Common myeloid progenitor, CD34-positive (primary cell): ENCODE data around the gene SLC22A23.

Experiments
- CTCF ChIA-PET: fragments of 350-600 bp; sonication (Branson Sonifier 250); formaldehyde crosslinking; loops from one replicate; lab custom pipeline; 2021; ENCODE audit warnings: antibody characterized with exemption; lab: Charles Lee
- POLR2A ChIA-PET: fragments of 350-600 bp; sonication (Branson Sonifier 250); formaldehyde crosslinking; loops from one replicate; lab custom pipeline; 2021; ENCODE audit warnings: antibody characterized with exemption; lab: Charles Lee
- DNase-seq, 3 donors: peaks; one replicate each; pipeline versions ENCODE4 v3.0.0 to v3.0.0-alpha.2; 2013
- H3K27ac ChIP-seq, 2 experiments: 1 replicate in 1 of 2; 2 replicates in 1 of 2; pipeline ENCODE4 v1.7.0; 2013; ENCODE audit warnings: inconsistent platforms in 2 of 2, low read length in 2 of 2, mild to moderate bottlenecking in 2 of 2, low read depth in 1 of 2, moderate library complexity in 1 of 2; ENCODE audit not compliant: severe bottlenecking in 2 of 2, insufficient read depth in 1 of 2, poor library complexity in 1 of 2
- H3K27me3 ChIP-seq, 5 experiments: replicated peaks in 2 of 5; 1 replicate in 3 of 5; 2 replicates in 2 of 5; pipeline versions ENCODE4 v1.6.1 to v1.7.0; 2013; ENCODE audit warnings: low read length in 4 of 5, mild to moderate bottlenecking in 2 of 5, moderate library complexity in 2 of 5, inconsistent platforms in 1 of 5; ENCODE audit not compliant: insufficient read depth in 5 of 5, control insufficient read depth in 4 of 5
- H3K36me3 ChIP-seq, 4 experiments: 1 replicate in 2 of 4; 2 replicates in 2 of 4; pipeline versions ENCODE4 v1.6.1 to v1.7.0; 2013; ENCODE audit warnings: low read length in 3 of 4, control low read depth in 1 of 4, mild to moderate bottlenecking in 1 of 4; ENCODE audit not compliant: control insufficient read depth in 4 of 4, insufficient read depth in 4 of 4
- H3K4me1 ChIP-seq, 4 experiments: 1 replicate in 3 of 4; 2 replicates in 1 of 4; pipeline versions ENCODE4 v1.6.1 to v1.7.1; 2013; ENCODE audit warnings: low read length in 3 of 4, mild to moderate bottlenecking in 3 of 4, control low read depth in 1 of 4, inconsistent platforms in 1 of 4, moderate library complexity in 1 of 4; ENCODE audit not compliant: control insufficient read depth in 4 of 4, insufficient read depth in 4 of 4; ENCODE audit errors: control extremely low read depth in 1 of 4
- H3K4me3 ChIP-seq, 7 experiments: 1 replicate in 4 of 7; 2 replicates in 3 of 7; pipeline versions ENCODE4 v1.5.1 to v1.7.0; 2013; ENCODE audit warnings: mild to moderate bottlenecking in 7 of 7, low read length in 6 of 7, moderate library complexity in 6 of 7, inconsistent platforms in 2 of 7, low read depth in 2 of 7, control low read depth in 1 of 7; ENCODE audit not compliant: insufficient read depth in 4 of 7, control insufficient read depth in 1 of 7; ENCODE audit errors: extremely low read depth in 1 of 7
- H3K9me3 ChIP-seq, 5 experiments: 1 replicate in 4 of 5; 2 replicates in 1 of 5; pipeline versions ENCODE4 v1.6.1 to v1.7.1; 2013; ENCODE audit warnings: low read length in 4 of 5, mild to moderate bottlenecking in 2 of 5, inconsistent platforms in 1 of 5, low read depth in 1 of 5, moderate library complexity in 1 of 5; ENCODE audit not compliant: control insufficient read depth in 4 of 5, insufficient read depth in 2 of 5; ENCODE audit errors: control extremely low read depth in 1 of 5
- WGBS: methylation state at CpG from one replicate; pipeline ENCODE4 v1.1.5; 2013; ENCODE audit not compliant: insufficient coverage; 5-methylcytosine and 5-hydroxymethylcytosine counted together

Gene SLC22A23

DNA sequence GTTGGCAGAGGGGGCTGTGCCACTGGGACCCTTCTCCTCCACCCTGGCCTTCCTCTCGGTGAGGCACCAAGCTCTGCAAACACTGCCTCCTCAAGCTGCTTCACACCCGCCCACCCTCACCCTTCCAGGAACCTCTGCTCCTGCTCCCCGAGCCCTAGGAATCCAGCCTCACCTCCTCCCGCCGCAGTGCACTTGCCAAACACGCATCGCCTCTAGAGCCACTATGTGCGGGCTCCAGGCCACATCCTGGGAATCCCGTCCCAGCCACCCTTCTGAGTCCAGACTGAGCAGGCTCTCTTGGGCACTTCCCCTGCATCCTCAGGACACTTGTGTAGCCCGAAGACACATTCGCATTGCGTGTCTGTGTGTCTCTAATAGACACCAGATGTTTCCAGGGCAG is 179.6 kb downstream of the SLC22A23 start:
- Histone ChIP-seq H3K4me3 (no peak overlapping the region), H3K27me3 (no peaks in the 10 kb centered on the region), H3K36me3 (peaks cover 0 to 44% (median 11%) of the 10 kb centered on the region in 4 experiments), H3K27ac (no peak overlapping the region), H3K9me3 (no peaks in the 10 kb centered on the region), H3K4me1 (peaks cover 0 to 6% (median 0%) of the 10 kb centered on the region in 4 experiments)
- 96% methylated on average over 11 of the region's 12 CpGs for WGBS
- CTCF ChIA-PET = interaction anchor here (0.8 to 10.2 kb wide), 5 partner anchors 10 to 701 kb away, joined by 3 to 121 read pairs (median 4); partner anchors contain the start of gene PSMG4
- DNase-seq = no peak
- POLR2A ChIA-PET = no interaction called here

DNA sequence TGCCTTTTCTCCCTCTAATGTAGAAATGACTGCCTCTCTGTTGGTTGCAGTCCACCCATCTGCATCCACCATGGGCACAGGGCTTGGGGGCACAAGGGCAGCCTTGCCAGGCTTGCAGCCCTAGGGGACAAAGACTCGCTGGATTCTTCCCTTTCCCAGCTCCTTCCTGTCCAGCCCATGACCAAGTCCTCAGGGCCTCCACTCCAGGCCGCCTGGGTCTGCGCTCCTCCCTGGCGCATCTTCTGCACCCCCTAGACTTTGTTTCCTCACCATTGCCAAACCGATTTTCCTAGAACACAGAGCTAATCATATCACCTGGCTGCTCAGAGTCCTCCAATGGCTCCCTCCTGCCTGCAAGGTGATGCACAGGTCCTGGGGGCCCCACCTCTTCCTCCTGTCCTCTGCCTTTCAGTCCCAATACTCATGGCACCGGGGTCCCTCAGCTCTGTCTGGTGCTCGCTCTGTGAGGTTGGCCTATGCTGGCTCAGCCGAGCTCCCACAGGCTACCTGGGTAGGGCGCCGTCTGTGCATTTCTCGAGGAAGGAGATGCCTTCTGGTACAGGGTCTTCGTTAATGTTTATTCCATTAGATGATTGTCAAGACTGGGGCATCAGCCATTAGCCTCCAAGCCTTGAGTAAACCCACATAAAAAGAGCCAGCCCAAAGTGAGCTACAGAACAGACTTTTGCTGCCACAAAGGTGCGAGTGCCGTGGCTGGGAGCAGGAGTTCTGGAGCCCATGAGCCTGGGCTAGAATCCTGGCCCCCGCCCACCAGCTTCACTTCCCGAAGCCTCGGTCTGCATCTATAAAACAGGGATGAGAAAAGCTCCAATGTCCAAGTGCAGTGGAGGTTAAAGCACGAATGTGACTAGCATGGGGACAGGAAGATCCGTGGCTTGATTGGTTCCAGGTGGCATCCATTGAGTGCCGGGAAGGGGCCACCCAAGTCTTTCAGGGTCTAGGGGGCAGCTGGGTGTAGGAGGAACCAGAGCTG is 180.4 kb downstream of the SLC22A23 start:
- Histone ChIP-seq H3K27ac (no peak overlapping the region), H3K27me3 (no peaks in the 10 kb centered on the region), H3K4me3 (no peak overlapping the region), H3K36me3 (peaks cover 0 to 49% (median 17%) of the 10 kb centered on the region in 4 experiments), H3K9me3 (no peaks in the 10 kb centered on the region), H3K4me1 (no peaks in the 10 kb centered on the region)
- no peak for DNase-seq
- CTCF ChIA-PET = interaction anchor here (0.8 to 10.2 kb wide), 5 partner anchors 9 to 702 kb away, joined by 3 to 121 read pairs (median 4); partner anchors contain the start of gene PSMG4
- POLR2A ChIA-PET = no interaction called here
- 95% methylated on average over 19 of the region's 20 CpGs for WGBS

DNA sequence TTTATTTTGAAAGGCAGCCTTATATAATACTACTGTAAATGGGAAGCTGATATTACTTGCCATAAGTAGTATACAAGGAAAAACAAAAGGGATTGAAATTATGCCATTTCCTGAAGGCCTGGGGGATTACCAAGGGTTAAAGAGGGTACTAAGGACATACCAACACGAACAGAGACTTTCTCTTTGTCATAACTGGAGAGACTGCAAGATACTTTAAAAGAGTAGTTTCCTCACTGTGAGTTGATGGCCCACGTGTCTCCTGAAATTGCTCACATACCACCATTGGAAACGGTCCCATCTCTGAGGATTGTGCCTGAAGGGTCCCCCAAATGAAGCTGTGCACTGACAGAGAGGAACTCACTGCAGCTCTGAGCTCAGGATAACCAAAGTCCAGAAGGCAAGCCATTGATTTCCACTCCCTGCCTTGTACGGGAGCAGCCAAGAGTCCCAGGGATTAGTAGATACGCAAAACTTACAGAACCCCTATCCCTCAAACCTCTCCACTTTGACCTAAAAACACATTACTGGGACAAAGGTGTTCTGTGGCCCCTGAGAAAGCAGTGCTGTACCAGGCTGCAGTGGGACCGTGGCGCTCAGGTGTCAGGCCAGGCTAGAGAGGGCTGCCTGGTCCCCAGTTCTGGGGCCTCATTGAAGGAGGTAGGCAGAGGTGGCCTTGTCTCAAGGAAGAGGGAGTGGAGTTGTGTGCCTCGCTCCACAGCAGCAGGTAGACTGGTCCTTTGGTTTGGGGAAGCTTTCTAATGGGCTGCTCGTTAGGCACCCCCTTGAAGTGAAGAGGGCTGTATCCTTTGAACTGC is 182.9 kb downstream of the SLC22A23 start:
- H3K9me3 ChIP-seq = no peaks in the 10 kb centered on the region
- POLR2A ChIA-PET = no interaction called here
- peaks cover 5 to 65% (median 32%) of the 10 kb centered on the region in 4 experiments for H3K36me3 ChIP-seq
- H3K27ac ChIP-seq = no peak overlapping the region
- no peaks in the 10 kb centered on the region for H3K4me1 ChIP-seq
- WGBS = 95% methylated on average over 8 of the region's 9 CpGs
- no peaks in the 10 kb centered on the region for H3K27me3 ChIP-seq
- CTCF ChIA-PET = interaction anchor here (0.9 to 1.3 kb wide), 2 partner anchors 457 to 467 kb away, joined by 4 read pairs; no protein-coding TSS in a partner anchor
- H3K4me3 ChIP-seq = no peak overlapping the region
- no peak for DNase-seq

DNA sequence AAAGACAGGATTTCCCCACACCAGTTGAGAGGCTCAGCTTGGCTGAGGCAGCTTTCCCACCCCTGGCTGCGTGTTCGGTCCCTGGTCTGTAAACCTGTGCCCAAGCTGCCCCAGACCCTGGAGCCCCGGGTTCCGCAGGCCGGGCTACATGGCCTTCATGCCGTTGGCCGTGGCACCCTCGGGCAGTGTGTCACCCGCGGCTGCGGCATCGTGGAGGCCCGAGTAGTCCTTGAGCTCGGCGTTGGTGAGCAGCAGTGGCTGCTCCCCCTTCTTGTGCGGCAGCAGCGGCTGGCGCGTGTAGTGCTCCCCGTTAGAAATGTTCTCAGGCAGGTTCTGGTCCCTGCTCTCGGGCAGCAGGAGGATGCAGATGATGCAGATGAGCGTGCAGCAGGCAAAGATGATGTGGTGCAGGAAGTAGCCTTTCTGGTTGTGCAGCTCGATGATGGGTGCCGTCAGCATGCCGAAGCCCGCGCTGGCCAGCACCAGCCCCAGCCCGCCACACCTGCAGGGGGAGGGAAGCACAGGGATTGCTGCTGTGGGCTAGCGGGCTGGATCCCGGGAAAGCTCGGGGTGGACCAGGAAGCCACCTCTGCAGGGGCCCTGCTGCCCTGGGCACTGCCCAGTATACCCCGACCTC is 183.8 kb downstream of the SLC22A23 start:
- H3K9me3 ChIP-seq = no peaks in the 10 kb centered on the region
- H3K4me1 ChIP-seq = no peaks in the 10 kb centered on the region
- H3K27me3 ChIP-seq = no peaks in the 10 kb centered on the region
- H3K4me3 ChIP-seq = no peak overlapping the region
- DNase-seq = no peak
- H3K27ac ChIP-seq = no peak overlapping the region
- POLR2A ChIA-PET = no interaction called here
- 97% methylated on average over 27 of the region's 32 CpGs for WGBS
- peaks cover 5 to 74% (median 36%) of the 10 kb centered on the region in 4 experiments for H3K36me3 ChIP-seq
- CTCF ChIA-PET = interaction anchor here (0.9 to 1.6 kb wide), 4 partner anchors 9 to 468 kb away, joined by 3 to 5 read pairs (median 4); no protein-coding TSS in a partner anchor

DNA sequence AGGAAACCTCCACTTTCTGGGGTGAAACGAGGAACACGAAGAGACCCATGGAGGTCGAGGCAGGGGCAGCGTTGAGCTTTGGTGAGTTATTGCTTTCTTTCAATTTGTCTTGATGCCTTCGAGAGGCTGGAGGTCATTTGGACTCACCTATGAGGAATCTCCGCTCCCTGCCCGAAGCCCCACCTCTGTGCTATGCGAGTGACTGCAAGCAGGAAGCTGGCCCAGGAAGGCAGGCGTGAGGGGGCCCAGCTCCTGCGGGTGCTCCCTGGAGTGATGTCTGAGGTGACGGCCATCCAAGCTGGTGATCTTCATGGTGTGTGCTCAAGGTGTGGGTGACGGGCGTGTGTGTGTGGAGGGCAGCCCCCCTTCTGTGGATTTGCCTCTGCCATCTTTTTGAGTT is 185.1 kb downstream of the SLC22A23 start:
- H3K27me3 ChIP-seq = no peaks in the 10 kb centered on the region
- H3K9me3 ChIP-seq = no peaks in the 10 kb centered on the region
- ChIA-PET CTCF (interaction anchor here (1.1 to 1.6 kb wide), 4 partner anchors 10 to 460 kb away, joined by 3 to 9 read pairs (median 4); no protein-coding TSS in a partner anchor), POLR2A (no interaction called here)
- 87% methylated on average over 13 of the region's 13 CpGs for WGBS
- H3K4me3 ChIP-seq = no peak overlapping the region
- no peak overlapping the region for H3K27ac ChIP-seq
- H3K4me1 ChIP-seq = no peaks in the 10 kb centered on the region
- no peak for DNase-seq
- peaks cover 5 to 75% (median 40%) of the 10 kb centered on the region in 4 experiments for H3K36me3 ChIP-seq

DNA sequence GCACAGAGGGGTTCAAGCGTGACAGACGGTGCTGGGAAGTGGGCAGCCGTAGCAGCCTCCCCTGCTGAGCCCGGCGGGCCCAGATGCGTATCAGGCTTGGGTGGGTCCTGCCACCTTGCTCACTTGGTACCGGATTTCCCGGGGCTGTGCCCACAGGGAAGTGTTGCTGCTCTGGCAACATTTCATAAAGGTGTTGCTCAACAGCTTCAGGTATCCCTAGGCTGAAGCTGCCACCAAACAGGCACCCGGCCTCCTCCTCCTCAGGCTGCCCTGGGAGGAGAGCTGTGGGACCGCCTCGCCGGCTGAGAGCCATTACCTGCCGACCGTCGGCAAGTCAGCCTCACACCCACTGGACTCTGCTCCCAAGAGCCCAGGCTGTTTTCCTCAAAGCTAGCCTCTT is 186.6 kb downstream of the SLC22A23 start:
- no peaks in the 10 kb centered on the region for H3K4me1 ChIP-seq
- ChIA-PET POLR2A (no interaction called here), CTCF (interaction anchor here (1.5 to 1.7 kb wide), 2 partner anchors 9 to 12 kb away, joined by 5 to 6 read pairs; no protein-coding TSS in a partner anchor)
- H3K36me3 ChIP-seq = peaks cover 5 to 79% (median 49%) of the 10 kb centered on the region in 4 experiments
- DNase-seq = no peak
- WGBS = 99% methylated on average over 8 of the region's 15 CpGs
- H3K4me3 ChIP-seq = no peak overlapping the region
- no peaks in the 10 kb centered on the region for H3K27me3 ChIP-seq
- H3K9me3 ChIP-seq = no peaks in the 10 kb centered on the region
- H3K27ac ChIP-seq = no peak overlapping the region
